D721Med (cell line): ENCODE results near the gene GRIA4.

Experiments
- DNase-seq: peaks from one replicate; pipeline ENCODE4 v3.0.0; 2011; ENCODE audit warnings: low spot score; ENCODE audit not compliant: insufficient read length
- FAIRE-seq: peaks from 2 replicates; lab custom pipeline; 2011; peaks lifted over from hg19 to GRCh38; lab: Jason Lieb, UNC
- CTCF ChIP-seq: IDR thresholded peaks from 2 replicates; pipeline ENCODE4 v1.5.1; 2012; ENCODE audit warnings: mild to moderate bottlenecking, control low read depth; ENCODE audit not compliant: insufficient read depth; ENCODE audit errors: missing control alignments

The GRIA4 gene

DNA sequence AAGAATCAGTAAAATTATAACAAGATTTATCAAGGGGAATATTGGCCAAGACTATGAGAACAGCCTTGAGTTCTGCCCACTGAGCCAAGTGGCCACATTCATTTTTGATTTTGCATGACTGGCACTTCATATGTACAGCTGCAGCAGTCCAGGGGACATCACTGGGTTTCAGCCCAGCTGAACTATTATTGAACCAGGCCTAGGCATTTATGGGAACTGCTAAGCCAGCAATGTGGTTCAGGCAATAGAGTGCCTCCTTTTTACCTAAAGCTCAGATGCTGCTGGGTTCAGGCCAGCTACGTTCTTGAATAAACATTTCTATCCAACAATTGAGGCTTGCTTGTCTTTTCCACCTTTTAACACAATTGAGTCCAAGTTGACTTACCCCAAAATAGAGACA is 215.3 kb downstream of the GRIA4 start:
- DNase-seq (no peak), FAIRE-seq (no peak)
- no peak for TF ChIP-seq CTCF

DNA sequence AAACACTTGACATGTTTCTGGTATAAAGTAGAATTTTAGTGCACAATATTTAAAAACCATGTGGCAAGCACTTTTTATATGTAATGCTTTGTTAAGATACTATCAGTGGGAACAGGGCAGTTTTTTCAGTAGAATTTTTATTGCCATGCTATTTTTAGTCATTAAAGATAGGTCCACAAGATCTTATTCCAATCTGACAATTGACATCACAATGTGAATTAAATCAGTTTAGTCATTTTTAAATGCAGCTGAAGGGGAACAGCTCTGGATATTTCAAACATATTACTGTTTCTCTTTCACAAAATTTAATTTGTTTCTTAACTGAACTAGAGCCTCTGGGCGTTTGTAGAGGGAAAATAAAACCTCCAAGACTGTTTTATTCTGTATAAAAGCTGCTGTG is 218.0 kb downstream of the GRIA4 start:
- no peak for FAIRE-seq
- DNase-seq = no peak
- no peak for TF ChIP-seq CTCF

DNA sequence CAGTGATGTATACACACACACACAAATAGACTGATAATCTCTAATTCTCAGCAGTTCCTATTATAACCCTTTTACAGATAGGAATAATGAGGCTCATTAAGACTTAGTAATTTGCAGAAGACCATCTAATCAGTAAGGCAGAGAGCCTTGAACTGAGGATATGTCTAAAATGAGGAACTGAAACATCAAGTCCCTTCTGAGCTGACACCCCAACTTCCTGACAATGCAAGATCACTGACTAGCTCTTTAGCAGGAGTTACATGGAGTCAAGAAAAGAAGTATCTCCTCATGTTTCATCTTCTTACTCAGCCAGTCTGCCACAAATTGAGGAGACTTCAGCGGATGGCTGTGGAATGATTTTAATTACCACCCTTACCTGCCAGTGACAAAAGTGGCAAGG is 219.2 kb downstream of the GRIA4 start:
- no peak for TF ChIP-seq CTCF
- FAIRE-seq (no peak), DNase-seq (no peak)

DNA sequence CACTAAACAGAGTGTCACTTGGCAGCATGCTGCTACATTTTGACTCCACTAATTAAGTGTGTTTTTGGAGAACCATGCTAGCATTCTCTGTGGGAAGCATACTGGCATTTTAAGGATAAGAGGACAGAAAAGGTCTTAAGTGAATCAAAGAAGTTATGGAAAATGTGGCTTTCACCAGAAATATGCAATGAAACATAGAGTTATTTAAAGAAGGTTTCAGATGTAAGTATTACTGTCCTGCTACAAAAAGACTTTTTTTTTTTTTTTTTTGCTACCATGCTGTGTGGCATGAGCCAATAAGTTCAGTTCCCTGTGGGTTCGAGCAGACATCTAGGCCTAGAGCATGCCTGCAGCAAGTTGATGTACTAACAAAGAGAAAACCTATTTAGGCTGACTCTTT is 224.6 kb downstream of the GRIA4 start:
- FAIRE-seq = no peak
- TF ChIP-seq CTCF = no peak
- DNase-seq = no peak

GRCh38 chr11:105838668-105839384 is 229.0 kb downstream of the GRIA4 start:
- TF ChIP-seq CTCF = no peak
- FAIRE-seq (no peak), DNase-seq (no peak)

DNA sequence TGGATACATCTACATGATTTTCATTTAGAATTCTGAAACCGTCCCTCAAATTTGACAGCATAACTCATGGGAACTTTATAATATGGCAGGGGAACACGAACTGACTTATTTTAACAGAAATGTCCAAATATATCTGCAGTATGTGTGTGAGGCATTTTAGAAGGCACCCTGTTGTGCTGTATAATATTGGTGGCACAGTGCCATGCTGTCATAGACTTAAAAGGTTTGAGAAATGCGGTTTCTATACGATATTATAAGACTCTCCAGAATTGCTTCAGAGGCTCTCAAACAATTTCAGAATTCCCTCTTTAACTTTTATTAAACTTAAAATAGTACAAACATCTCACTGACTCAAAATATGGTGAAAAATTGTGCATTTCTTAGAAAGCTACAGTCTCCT is 230.5 kb downstream of the GRIA4 start:
- no peak for TF ChIP-seq CTCF
- FAIRE-seq = no peak
- DNase-seq = no peak

- no peak for FAIRE-seq
- DNase-seq = no peak
- no peak for TF ChIP-seq CTCF
Observed at GRCh38 chr11:105852403-105852802, 242.5 kb downstream of the GRIA4 start.
